ENCODE measurements around the gene NPAS3.
"Not testable (repeated sequence)": the region's sequence is repeated elsewhere in the genome, so short reads cannot be mapped to it uniquely, and the experiment has no call there.

The NPAS3 gene

DNA sequence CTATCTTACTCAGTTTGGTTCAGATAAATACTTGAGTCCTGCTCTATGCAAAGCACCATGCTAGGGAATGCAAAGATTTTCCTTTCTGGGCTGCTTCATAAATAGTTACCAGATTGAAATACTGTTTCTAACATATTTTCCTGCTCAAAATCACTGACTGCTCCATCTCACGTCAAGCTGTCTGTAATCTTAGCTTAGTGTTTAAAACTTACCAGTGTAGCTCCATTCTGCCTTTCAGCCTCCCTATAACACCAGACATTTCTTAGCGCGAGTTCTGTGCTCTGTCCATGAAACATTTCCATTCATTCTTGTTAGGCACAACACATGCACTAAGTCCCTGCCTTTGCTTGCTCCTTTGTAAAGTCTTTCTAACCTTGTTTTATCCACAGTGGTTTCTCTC, 129.4 kb downstream of the NPAS3 start:
- in situ Hi-C loops (cut with MboI; ENCODE audit: low sequenced_read_pairs) = no loop called here

DNA sequence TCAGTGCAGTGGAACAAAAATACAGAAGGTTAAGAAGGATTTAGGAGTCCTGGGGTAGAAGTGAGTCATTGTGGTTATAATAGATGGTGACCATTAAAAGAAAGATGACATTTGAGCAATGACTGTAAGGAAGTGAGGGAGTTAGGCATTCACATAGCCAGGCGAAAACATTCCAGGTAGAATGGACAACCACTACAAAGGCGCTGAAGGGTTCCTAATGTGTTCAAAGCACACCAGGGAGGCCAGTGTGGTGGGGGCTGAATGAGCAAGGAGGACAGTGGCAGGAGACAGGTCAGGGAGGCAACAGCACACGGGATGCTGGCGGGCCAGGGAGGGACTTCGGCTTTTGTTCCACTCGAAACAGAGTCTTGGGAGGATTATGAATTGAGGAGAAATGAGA, 129.9 kb downstream of the NPAS3 start:
- in situ Hi-C loops (cut with MboI; ENCODE audit: low sequenced_read_pairs) = no loop called here

DNA sequence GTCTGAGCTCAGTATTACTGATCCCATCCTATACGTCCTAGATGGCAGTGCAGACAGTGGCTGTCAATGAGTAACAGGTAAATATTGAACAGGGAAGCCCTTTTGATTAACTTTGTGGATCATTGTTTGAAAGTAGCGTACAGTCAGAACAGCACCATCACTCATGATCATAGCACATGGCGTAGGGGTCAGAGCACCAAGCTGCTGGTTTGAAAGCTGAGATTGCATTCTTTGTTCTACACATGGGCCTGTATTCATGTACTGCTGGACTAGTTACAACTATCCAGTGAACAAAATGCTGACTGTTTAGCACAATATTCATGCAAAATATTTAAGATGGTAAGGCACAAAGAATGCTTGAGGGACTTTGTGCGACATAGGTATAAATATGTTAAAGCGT, 131.8 kb downstream of the NPAS3 start:
- in situ Hi-C loops (cut with MboI; ENCODE audit: low sequenced_read_pairs) = no loop called here

DNA sequence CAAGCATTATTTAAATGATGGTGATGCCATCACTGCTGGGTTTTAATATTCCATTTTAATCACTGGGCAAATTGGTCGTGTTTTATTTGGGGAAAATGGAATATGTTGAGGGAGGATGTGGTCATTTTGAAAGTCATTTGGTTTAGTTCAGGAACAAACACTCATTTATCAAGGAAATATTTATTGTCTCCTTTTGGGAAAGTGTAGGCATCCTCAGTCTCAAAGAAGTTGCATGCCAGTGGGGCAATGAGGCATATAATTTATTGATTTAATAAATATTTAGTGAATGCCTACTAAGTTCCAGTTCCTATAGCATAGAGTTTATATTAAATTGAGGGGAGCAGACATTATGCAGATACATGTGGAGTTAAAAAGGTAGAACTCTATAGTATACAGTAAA, 134.3 kb downstream of the NPAS3 start:
- in situ Hi-C loops (cut with MboI; ENCODE audit: low sequenced_read_pairs) = no loop called here

DNA sequence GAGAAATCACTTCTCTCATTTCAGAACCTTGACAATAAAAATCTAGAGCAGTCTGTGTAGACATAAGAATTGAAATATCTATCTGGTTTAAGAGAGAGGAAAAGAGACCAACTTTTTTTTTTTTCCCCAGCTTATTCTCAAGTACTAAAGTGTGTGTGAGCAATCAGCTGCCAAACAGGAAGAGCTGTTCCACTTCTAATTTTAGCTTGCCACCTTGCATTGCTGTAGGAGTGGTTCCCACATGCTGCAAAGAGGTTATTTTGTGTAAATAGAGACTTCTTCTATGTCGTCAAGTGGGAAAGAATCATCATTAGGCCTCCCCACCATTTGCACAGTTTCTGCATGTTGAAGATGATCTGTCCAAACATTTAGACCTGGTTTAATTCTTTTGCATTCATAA, 142.6 kb downstream of the NPAS3 start:
- in situ Hi-C loops (cut with MboI; ENCODE audit: low sequenced_read_pairs) = no loop called here

DNA sequence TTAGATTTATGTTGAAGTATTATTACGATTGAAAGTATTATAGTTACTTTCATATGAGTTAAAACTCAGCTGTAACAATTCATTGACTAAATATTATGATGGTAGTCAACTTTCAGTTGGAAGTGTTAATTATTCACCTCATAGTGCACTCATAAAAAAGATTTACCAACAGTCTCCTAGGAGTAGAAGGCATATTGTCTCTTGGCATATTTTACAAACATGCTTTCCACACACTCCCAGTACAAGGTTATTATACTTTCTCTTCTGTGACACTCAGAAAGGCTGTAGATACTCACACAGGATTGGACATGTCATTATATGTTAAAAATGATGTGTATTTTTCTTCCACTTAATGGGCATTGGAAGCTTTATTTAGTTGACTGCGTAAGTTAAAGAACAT, 147.1 kb downstream of the NPAS3 start:
- in situ Hi-C loops (cut with MboI; ENCODE audit: low sequenced_read_pairs) = no loop called here

DNA sequence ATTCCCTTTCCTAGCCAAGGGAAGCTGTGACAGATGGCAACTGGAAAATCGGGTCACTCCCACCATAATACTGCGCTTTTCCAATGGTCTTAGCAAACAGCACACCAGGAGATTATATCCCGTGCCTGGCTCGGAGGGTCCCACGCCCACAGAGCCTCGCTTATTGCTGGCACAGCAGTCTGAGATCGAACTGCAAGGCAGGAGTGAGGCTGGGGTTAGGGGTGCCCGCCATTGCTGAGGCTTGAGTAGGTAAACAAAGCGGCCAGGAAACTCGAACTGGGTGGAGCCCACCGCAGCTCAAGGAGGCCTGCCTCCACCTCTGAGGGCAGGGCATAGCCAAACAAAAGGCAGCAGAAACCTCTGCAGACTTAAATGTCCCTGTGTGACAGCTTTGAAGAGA, 149.6 kb downstream of the NPAS3 start:
- in situ Hi-C loops (cut with MboI; ENCODE audit: low sequenced_read_pairs) = not testable (repeated sequence)

DNA sequence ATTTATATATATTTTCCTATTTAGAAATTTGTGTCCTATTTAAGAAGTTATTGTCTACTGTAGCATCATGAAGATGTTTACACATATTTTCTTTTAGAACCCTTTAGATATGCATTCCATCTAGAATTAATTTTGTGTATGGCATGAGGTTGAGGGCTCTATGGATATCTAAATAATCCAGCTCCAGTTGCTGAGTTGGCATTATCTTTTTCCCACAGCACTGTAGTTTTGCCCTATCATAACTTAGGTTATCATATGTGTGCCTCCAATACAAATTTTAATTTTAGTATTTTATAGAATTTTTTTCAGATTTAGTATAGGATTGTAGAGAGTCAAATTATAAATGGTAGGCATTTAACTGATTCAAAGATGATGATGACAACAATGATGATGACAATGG, 159.3 kb downstream of the NPAS3 start:
- in situ Hi-C loops (cut with MboI; ENCODE audit: low sequenced_read_pairs) = no loop called here

DNA sequence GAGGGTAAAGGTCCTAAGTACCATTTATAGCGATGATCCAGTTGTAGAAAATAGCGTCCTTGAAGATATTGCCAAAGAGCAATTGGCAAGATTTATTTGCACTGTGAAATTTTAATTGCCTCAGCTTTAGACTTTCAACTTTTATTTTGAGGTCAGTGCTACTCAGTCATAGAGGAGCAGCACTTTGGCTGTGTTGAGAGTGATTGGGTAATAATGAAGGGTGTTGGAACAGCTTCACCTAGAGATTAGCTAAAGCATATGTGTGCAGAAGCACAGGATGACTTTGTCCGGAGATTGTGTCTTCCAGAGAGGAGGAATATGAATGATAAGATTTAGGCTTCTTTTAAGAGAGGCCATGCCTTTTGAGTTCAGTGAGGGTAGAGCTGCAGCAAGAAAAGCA, 164.8 kb downstream of the NPAS3 start:
- in situ Hi-C loops (cut with MboI; ENCODE audit: low sequenced_read_pairs) = no loop called here

DNA sequence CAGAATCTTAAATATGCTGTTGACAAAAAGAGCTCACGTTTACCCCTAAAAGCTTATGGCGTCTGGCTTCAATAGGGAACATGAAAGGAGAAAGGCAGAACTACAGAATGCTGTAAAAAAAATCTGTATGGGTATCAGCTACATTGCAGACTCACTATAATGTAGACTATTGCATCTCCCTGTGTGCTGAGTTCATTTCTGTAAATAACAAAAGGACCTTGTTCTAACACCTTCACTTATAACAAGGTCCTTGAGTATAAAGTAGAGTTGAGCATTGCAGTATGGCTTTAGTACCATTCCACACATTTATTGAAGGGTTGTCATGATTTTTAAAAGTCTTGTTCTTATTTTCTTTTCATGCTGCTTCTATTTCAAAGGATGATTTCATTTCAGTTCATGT, 165.3 kb downstream of the NPAS3 start:
- in situ Hi-C loops (cut with MboI; ENCODE audit: low sequenced_read_pairs) = no loop called here

DNA sequence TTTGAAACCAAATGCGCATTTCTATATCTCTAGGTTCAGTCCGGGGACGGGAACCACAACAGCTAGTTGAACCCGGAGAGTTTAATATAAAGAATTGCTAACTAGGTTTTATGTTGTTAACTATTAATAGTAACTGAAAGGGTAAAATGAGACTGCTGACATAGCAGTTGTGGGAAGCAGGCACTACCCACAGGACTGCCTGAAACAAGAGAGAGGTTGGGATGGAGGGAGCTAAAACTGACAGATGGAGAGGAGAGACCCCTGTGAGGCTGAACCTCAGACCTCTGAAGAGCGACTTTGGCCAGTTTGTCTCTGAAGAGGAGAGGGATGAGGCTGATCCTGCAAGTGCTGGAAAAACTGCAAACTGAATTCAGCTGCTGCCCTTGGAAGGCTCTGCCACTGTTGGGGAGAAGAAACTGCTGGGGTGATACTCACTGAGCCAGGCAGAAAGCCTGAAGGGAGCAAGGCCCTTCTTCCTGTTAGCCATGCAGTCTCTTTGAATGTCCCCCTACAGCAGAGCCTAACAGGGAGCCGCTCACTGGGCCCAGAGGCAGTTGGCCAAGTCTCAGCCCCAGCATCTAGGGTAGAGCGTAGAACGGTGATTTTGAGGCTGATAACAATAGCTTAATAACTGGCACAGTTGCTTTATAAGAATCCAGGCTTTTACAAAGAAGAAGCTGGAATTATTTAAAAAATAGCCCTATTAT, 172.2 kb downstream of the NPAS3 start:
- in situ Hi-C loops (cut with MboI; ENCODE audit: low sequenced_read_pairs) = no loop called here

DNA sequence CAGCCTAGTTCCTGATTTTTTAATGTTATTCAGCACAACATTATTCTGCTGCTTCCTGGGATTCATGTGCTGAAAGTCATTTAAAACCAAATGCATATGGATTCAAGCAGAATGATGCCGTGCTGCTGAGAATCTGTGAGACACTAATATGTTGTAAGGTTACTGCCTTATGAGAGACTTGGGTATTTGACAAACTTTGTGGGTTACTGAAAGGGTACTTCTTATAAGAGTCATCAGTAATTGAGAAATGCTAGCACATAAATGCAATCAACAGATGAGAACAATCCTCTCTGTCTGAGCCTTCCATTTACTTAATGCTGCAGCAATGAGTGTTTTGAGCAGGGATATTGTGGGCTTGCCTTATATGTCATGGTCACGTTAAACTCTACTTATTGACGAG, 175.7 kb downstream of the NPAS3 start:
- in situ Hi-C loops (cut with MboI; ENCODE audit: low sequenced_read_pairs) = no loop called here

DNA sequence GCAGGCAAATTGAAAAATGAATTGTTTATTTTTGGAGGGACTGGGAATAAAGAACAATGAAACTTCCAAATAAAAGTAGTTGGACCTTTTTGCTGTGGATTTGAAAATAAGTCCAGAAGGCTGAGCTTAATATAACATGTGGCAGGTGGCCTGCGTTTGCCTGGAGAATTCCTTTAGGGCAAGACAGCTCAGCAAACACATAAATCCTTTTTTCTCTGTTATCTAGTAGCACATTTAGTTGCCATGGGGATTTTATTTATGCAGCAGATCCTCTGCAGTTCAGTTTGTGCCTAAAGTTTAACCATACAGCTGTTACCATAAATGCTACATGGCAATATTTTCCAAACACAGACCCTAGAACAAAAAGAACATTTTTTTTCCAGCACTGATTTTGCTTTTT, 180.0 kb downstream of the NPAS3 start:
- in situ Hi-C loops (cut with MboI; ENCODE audit: low sequenced_read_pairs) = no loop called here

DNA sequence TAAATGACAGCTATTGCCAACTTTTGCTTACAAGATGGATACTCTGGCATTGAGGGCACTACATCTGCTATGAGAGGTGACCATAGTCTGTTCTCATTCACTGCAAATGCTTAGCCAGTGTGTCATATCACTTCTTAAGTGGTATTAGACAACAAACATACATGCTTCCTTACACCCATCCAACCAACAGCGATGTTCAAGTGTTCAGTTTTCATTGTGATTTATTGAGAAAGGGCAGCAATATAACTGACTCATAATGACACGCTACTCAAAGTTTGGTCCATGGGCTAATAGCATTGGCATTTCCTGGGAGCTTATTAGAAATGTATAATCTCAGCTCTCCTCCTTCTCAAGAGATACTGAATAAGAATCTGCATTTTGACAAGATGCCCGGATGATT, 181.7 kb downstream of the NPAS3 start:
- in situ Hi-C loops (cut with MboI; ENCODE audit: low sequenced_read_pairs) = no loop called here

DNA sequence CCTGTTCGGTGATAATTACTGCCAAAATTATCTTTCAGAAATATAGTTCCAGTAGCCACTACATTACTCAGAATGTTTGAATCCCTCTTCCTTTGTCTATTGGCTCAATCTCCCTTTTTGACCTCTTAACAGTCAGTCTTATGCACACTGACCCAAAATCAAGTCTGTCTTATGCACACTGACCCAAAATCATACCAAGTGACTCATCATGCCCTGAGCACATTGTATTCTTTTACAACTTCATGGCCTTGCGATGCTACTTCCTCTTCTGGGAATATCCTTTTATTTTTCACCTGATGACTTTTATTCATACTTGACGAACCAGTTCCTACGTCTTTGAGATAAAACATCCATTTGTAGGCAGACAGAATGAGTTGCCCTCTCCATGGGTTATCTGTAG, 182.3 kb downstream of the NPAS3 start:
- in situ Hi-C loops (cut with MboI; ENCODE audit: low sequenced_read_pairs) = no loop called here

DNA sequence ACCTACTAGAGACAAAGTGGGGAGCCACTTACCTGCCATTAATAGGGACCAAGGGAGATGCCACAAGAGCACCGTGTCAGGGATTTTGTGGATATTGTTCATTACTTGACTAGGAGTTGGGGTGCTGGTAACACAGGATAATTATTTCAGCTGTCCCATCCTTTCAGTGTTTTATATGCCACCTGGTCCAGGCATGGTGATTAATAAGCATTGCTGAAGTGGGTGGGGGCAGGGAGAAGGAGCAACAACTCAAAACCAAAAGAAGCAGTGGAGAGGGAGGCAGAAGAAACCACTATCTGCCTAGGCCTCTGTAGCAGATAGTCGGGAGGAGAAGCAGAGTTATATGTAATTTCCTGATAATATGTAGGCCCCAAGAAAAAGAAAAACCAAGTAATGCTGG, 184.6 kb downstream of the NPAS3 start:
- in situ Hi-C loops (cut with MboI; ENCODE audit: low sequenced_read_pairs) = no loop called here

DNA sequence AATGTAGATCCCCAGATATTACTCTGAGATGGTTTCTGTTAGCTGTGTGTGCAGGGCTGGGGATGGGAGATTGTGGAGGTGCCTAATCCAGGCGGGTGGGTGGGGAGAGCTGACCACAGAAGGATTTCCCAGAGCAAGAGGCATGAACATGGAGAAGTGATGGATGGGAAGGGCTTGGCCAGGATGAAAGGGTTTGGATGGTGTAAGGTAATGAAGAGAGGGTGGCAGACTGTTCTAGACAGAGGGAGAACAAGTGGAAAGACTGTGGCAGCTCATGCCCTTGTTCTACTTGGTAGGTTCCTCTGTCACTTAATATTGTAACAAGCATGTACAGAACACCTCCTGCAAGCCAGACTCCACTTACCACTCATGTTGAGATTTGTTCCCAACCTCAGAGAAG, 187.8 kb downstream of the NPAS3 start:
- in situ Hi-C loops (cut with MboI; ENCODE audit: low sequenced_read_pairs) = no loop called here

DNA sequence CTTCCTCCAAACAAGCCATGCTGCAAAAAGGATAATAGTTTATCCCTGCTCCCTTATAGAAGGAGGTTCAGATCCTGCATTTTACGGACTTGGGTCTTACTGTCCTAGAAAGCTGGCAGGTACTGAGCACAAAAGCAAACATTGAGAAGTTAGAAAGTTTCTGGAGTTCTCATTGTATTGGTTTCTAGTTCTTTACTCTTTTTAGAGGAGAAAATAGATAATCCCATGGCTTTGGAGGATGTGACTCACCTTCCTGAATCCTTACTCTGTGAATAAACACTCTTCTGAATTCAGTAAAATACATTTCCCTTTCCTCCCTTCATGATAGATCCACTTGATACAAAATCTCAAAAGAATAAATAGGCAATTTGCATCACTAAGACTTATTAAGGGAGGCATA, 188.9 kb downstream of the NPAS3 start:
- in situ Hi-C loops (cut with MboI; ENCODE audit: low sequenced_read_pairs) = no loop called here

DNA sequence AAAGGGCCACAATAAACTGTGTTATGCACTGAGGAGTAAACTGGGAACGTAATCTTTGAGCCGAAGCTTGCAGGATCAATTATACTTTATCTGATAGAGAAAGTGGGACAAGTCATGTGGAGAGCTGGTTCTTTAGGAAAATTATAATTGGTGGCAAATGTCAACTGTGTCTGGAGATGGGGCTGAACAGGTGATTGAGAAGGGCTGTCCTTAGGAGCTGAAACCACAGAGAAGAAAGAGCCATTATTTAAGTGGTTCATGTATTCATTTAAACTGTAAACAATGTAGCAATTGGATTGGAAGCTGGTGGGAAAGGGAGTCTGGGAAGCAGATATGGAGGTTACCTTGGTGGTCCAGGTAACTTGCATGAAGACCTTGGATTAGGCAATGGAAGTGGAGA, 193.1 kb downstream of the NPAS3 start:
- in situ Hi-C loops (cut with MboI; ENCODE audit: low sequenced_read_pairs) = no loop called here

DNA sequence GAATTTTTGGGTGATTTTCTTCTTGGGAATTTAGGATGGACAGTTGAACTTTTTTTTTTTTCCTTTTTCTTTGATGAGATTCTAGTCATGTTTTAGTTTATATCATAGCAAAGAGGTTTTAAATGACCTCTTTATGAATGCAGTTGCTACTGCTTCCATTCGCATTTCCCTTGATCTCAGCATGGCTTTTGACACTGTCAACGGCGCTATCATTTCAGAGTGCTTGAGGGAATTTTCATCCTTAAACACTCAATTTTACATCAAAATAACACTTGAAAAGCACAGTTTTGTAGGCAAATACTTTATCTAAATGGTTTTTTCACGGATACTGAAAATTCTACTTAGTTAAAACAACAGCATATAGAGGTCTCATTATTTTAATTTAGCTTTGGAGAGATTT, 195.5 kb downstream of the NPAS3 start:
- in situ Hi-C loops (cut with MboI; ENCODE audit: low sequenced_read_pairs) = no loop called here

DNA sequence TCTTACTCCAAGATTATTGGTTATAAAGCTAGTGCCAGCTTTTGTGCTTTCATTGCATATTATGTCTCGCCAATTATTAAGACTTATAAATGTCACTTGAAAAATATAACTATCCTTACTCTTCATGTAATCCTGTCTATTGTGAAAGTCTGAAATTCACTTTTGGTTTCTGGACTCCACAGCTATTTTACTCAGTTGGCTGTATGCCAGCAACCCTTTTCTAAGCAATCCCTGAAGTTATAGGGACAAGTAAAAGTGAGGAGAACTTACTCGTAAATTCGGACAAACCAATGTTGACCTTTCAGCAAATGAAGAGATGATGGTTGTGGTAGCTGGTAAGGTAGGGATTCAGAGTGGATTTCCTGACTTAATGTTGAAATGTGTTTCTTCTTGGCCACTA, 196.3 kb downstream of the NPAS3 start:
- in situ Hi-C loops (cut with MboI; ENCODE audit: low sequenced_read_pairs) = no loop called here

DNA sequence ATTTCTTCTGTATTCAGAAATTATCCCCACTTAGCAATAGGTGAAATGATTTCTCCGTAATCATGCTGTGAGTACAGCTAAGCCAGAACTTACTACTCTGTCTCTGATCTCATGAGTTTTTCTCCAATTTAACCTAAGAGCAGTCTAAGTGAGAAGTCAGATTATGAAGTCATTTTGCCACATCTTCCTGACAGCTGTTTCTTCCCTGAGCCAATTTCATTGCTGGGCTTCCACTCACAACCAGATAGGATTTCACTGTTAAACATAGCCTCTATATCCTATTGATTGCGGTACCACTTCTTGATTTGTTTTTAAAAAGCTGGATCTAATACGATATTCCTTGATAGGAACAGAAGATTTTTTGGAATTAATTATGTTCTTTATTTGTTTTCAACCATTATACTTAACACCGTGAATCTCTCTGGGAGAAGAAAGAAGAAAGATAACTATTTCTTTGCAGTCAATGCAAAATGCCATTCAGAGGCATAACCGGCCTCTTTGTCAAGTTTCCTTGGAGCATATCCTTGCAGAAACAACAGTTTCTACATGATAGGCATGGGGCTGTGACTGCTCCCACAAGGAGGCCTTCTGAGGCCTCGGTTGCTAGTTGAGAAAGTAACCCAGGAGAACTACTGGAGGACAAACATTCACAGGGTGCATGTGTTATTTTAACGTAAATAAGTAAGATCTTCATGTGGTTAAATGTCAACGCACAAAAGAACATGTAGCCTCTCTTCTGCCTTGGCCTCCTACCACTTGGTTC, 212.2 kb downstream of the NPAS3 start:
- in situ Hi-C loops (cut with MboI; ENCODE audit: low sequenced_read_pairs) = no loop called here

DNA sequence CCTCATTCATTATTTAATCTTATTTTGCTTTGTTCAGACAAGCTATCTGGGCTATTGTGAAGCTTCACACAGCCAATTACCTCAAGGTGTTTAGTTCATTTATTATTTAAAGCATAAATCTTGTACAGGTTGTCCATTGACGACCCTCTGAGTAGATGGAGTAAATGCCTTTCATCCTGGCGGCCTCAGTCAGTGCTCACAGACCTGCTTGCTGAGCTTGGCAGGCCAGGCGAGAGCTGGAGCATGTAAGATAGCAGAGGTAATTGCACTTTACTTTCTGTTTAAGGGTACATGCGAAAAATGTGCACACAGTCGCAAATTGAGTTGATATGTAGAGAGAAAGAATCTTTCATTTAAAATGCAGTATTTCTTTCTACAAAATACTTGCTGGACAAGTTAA, 224.4 kb downstream of the NPAS3 start:
- in situ Hi-C loops (cut with MboI; ENCODE audit: low sequenced_read_pairs) = no loop called here
